Activated CD4-positive, CD25-positive, alpha-beta regulatory T cell treated with anti-CD3 and anti-CD28 coated beads, Interleukin-2, amount 50 U/mL, for 72 hours (primary cell): ENCODE results near the gene KRTAP26-1.

Experiments used
- DNase-seq: peaks from one replicate; pipeline ENCODE4 v3.0.0; 2021

Gene KRTAP26-1

GRCh38 chr21:30269803-30270530, 50.1 kb downstream of the KRTAP26-1 start:
- no peak for DNase-seq
